Measurements from ENCODE around the gene ERFL.

The ERFL gene

GRCh38 chr19:41928221-41928683 is at the start of gene ERFL:
Gene ERFL, minus strand, starts transcription at chr19:41928449. Its CDS starts 15,530 bp downstream, at chr19:41912919.
- TF ChIP-seq ZBTB7A (IDR thresholded peaks at IDR 0.05; ENCODE audit: low read depth) (no peak), YY1 (IDR thresholded peaks at IDR 0.05; ENCODE audit: low read depth) (no peak), EP300 (IDR thresholded peaks at IDR 0.05; ENCODE audit: borderline replicate concordance) (no peak), RAD21 (IDR thresholded peaks at IDR 0.05; ENCODE audit: low read depth) (no peak), EGR1 (IDR thresholded peaks at IDR 0.05) (no peak), FOXM1 (IDR thresholded peaks at IDR 0.05; ENCODE audit: borderline replicate concordance, low read depth) (no peak), TEAD4 (IDR thresholded peaks at IDR 0.05) (no peak), MAX (IDR thresholded peaks at IDR 0.05) (no peak), CEBPB (IDR thresholded peaks at IDR 0.05) (no peak), NFIC (IDR thresholded peaks at IDR 0.05) (no peak), TCF12 (IDR thresholded peaks at IDR 0.05; ENCODE audit: low read depth) (no peak)
- TF ChIP-seq, protein P1, sequence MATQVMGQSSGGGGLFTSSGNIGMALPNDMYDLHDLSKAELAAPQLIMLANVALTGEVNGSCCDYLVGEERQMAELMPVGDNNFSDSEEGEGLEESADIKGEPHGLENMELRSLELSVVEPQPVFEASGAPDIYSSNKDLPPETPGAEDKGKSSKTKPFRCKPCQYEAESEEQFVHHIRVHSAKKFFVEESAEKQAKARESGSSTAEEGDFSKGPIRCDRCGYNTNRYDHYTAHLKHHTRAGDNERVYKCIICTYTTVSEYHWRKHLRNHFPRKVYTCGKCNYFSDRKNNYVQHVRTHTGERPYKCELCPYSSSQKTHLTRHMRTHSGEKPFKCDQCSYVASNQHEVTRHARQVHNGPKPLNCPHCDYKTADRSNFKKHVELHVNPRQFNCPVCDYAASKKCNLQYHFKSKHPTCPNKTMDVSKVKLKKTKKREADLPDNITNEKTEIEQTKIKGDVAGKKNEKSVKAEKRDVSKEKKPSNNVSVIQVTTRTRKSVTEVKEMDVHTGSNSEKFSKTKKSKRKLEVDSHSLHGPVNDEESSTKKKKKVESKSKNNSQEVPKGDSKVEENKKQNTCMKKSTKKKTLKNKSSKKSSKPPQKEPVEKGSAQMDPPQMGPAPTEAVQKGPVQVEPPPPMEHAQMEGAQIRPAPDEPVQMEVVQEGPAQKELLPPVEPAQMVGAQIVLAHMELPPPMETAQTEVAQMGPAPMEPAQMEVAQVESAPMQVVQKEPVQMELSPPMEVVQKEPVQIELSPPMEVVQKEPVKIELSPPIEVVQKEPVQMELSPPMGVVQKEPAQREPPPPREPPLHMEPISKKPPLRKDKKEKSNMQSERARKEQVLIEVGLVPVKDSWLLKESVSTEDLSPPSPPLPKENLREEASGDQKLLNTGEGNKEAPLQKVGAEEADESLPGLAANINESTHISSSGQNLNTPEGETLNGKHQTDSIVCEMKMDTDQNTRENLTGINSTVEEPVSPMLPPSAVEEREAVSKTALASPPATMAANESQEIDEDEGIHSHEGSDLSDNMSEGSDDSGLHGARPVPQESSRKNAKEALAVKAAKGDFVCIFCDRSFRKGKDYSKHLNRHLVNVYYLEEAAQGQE (IDR thresholded peaks at IDR 0.05; ENCODE audit: low read depth), result no peak
- TF ChIP-seq, protein P2, sequence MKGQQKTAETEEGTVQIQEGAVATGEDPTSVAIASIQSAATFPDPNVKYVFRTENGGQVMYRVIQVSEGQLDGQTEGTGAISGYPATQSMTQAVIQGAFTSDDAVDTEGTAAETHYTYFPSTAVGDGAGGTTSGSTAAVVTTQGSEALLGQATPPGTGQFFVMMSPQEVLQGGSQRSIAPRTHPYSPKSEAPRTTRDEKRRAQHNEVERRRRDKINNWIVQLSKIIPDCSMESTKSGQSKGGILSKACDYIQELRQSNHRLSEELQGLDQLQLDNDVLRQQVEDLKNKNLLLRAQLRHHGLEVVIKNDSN (IDR thresholded peaks at IDR 0.05), result no peak

GRCh38 chr19:41977916-41978315 is 49.7 kb upstream of the ERFL start:
- TF ChIP-seq YY1 (IDR thresholded peaks at IDR 0.05; ENCODE audit: low read depth), result no peak
- no peak for TF ChIP-seq NFIC (IDR thresholded peaks at IDR 0.05)
- TF ChIP-seq CREB1 (IDR thresholded peaks at IDR 0.05; ENCODE audit: low read depth), result no peak
- no peak for TF ChIP-seq ZBTB7A (IDR thresholded peaks at IDR 0.05; ENCODE audit: low read depth)
- TF ChIP-seq CEBPB (IDR thresholded peaks at IDR 0.05), result no peak
- no peak for TF ChIP-seq TCF12 (IDR thresholded peaks at IDR 0.05; ENCODE audit: low read depth)
- TF ChIP-seq TAF1 (IDR thresholded peaks at IDR 0.05; ENCODE audit: low read depth), result no peak

DNA sequence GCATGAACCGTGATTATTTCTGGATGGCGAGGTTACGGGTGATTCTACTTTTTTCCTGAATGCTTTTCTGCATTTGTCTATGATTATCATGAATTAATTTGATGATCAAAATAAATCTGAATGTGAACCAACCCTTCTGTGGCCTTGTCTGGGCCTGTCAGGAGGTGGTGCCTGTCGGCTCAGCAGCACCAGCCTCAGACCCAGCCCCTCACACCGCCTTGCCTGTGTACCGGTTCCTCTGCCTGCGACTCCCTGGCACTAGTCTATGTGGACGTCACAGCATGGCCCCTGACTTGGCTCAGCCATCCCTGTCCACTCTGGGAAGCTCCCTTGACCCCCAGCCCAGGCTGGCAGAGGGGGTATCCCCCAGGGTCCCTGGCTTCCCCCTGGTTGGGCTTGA is 46.4 kb upstream of the ERFL start:
- TF ChIP-seq ZBTB7A (IDR thresholded peaks at IDR 0.05; ENCODE audit: low read depth), result no peak
- TF ChIP-seq EP300 (IDR thresholded peaks at IDR 0.05; ENCODE audit: borderline replicate concordance), result no peak
- TF ChIP-seq FOXM1 (IDR thresholded peaks at IDR 0.05; ENCODE audit: borderline replicate concordance, low read depth), result no peak
- TF ChIP-seq CREB1 (IDR thresholded peaks at IDR 0.05; ENCODE audit: low read depth), result no peak
- TF ChIP-seq TAF1 (IDR thresholded peaks at IDR 0.05; ENCODE audit: low read depth), result no peak
- no peak for TF ChIP-seq TCF12 (IDR thresholded peaks at IDR 0.05; ENCODE audit: low read depth)
- TF ChIP-seq TEAD4 (IDR thresholded peaks at IDR 0.05), result no peak
- no peak for TF ChIP-seq EGR1 (IDR thresholded peaks at IDR 0.05)
- TF ChIP-seq MAX (IDR thresholded peaks at IDR 0.05), result no peak
- TF ChIP-seq RAD21 (IDR thresholded peaks at IDR 0.05; ENCODE audit: low read depth), result no peak
- TF ChIP-seq CEBPB (IDR thresholded peaks at IDR 0.05), result no peak
- TF ChIP-seq YY1 (IDR thresholded peaks at IDR 0.05; ENCODE audit: low read depth), result no peak
- TF ChIP-seq, protein P2 (IDR thresholded peaks at IDR 0.05), result no peak
- TF ChIP-seq, protein P1 (IDR thresholded peaks at IDR 0.05; ENCODE audit: low read depth), result no peak
- no peak for TF ChIP-seq NFIC (IDR thresholded peaks at IDR 0.05)

- no peak for TF ChIP-seq EGR1 (IDR thresholded peaks at IDR 0.05)
- TF ChIP-seq YY1 (IDR thresholded peaks at IDR 0.05; ENCODE audit: low read depth), result no peak
- TF ChIP-seq RAD21 (IDR thresholded peaks at IDR 0.05; ENCODE audit: low read depth), result no peak
- no peak for TF ChIP-seq FOXM1 (IDR thresholded peaks at IDR 0.05; ENCODE audit: borderline replicate concordance, low read depth)
Observed at GRCh38 chr19:41971363-41971762, 43.1 kb upstream of the ERFL start.

DNA sequence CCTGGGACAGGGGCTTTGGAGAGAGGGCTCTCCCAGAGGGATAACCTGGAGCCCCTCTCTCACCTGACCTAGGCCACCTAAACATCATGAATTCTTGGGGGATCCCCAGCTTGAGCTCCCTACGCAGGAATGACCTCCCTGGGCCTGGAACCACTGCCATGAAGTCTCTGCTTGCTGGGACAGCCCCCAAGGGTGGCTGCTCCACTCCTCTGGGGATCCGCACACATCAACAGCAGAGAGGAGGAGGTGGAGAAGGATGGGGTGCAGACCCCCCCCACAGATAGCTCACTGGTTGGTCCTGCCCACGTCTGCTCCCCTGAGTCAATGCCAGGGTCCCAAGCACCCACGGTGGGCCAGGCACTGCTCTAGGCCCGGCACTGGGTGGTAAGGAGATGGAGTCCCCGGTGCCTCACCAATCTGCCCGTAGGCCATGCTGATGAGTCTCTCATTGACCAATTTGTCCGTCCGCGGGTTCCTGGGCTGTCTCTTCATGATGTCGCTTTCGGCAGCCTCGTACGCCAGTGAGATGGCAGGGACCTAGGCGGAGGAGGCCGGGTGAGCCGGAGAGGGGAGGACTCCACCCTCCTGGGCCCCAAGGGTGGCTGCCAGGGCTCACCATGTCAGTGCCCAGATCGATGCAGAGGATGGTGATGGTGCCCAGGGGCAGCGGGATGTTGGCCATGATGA is 41.7 kb upstream of the ERFL start:
- TF ChIP-seq, protein P1 (IDR thresholded peaks at IDR 0.05; ENCODE audit: low read depth), result no peak
- TF ChIP-seq TCF12 (IDR thresholded peaks at IDR 0.05; ENCODE audit: low read depth) (no peak), NFIC (IDR thresholded peaks at IDR 0.05) (no peak), MAX (IDR thresholded peaks at IDR 0.05) (no peak), FOXM1 (IDR thresholded peaks at IDR 0.05; ENCODE audit: borderline replicate concordance, low read depth) (no peak), CREB1 (IDR thresholded peaks at IDR 0.05; ENCODE audit: low read depth) (no peak), RAD21 (IDR thresholded peaks at IDR 0.05; ENCODE audit: low read depth) (no peak)

Measured in Ishikawa (cell line).